GM19455 (cell line): ENCODE measurements around the gene ANO10.

Experiments used
- ATAC-seq: cut with Tn5 transposase; IDR thresholded peaks from one replicate; pipeline ENCODE4 v1.9.1; 2021; ENCODE audit not compliant: unreplicated experiment

Gene ANO10

DNA sequence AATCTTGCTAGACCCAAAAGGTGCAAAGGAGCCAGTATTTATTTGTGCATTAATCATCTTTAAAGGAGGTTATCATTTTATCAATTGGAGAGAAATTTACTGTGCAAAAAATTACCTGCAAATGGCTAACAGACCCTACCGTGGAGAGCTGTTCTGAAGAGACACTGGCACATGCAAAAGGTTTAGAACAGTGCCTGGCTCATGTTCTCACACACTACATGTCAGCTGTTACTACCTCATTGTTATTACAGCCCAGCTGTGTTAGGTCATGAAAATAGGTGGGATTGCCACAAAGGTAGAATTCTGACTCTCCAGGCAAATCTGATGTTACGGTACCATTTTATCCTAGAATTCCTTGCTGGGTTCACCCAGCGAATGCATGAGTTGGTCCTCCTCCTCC lies 198.2 kb downstream of the ANO10 start:
- ATAC-seq, result no peak

GRCh38 chr3:43423142-43423541 lies 198.7 kb downstream of the ANO10 start:
- ATAC-seq, result no peak

DNA sequence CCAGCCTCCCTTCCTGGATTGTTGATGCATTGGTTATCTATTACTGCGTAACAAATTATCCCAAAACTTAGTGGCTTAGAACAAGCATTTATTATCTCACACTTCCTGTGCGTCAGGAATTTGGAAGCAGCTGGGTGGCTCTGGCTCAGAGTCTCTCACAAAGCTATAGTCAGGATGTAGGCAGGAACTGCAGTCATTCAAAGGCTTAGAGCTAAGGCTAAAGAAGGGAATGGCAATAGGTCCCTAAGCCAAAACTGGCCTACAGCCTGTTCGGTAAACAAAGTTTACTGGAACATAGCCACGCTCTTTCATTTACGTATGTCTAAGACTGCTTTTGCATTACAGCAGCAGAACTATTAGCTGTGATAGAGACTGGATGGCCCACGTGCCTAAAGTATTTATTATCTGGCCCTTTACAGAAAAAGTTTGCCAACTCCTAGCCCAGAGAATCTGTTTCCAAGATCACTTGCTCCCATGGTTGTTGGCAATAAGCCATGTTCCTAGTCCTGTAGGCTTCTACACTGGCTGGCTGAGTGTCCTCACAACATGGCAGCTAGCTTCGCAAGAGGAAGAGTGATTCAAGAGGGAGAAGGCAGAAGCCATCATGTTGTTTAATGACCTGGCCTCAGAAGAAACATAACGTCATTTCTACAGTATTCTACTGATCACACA lies 203.1 kb downstream of the ANO10 start:
- no peak for ATAC-seq

DNA sequence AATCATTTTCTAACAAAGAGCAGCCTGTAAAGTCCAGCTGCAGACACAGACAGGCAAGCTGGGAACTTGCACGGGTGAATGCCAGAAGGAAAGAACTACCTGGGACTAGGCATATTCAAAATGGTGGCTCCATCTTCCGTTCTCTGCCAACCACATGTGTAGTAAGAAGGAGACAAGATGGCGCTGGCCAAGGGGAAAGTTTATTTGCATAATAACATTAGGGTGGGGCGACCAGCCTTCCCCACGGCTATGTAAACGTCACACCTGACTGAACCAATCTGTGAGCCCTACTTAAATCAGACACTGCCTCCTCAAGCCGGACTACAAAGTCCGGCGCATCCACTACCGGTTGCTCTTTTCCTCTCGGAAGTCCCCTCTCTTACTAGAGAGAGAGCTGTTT lies 204.7 kb downstream of the ANO10 start:
- ATAC-seq, result no peak

DNA sequence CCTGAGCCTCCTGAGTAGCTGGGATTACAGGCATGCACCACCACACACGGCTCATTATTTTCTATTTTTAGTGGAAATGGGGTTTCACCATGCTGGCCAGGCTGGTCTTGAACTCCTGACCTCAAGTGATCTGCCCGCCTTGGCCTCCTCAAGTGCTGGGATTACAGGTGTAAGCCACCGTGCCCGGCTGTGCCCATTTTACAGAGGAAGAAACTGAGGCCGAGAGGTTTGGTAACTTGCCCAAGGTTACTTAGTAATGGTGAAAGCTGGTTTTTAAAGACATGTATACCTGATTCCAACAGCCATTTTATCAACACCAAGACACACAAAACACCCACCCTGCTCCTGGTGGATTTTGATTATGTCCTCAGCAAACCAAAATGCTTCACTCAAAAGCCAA lies 206.7 kb downstream of the ANO10 start:
- no peak for ATAC-seq

DNA sequence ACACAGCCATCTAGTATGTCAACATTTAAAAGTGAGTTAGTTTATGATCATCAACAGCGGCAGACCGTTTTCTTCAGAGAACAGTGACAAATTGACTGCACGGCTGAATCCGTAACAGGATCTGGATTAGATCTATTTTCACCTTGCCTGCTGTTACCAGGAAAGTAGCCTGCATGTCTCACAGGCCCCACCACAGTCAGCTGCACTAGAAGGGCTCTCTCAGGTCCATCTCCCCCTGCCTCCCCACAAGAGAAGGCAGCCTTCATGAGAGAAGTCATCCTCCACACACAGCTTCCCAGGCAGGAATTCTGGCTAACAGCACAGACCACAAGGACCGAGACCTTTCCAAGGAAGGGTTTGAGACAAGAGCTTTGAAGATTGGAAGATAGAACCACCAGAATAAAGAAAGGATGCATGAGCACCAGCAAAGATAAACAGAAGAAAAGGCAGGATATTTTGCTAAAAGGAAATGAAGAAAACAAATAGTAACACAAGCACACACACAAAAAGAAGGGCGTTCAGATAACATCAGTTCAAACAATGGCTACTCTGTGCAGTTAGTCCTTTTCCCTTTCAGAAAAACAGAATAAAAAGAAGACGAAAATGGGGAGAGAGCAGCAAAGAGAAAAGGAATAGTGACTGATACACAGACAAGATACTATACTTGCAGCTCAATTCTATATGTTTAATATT lies 208.0 kb downstream of the ANO10 start:
- ATAC-seq, result no peak

GRCh38 chr3:43411429-43411828 lies 210.4 kb downstream of the ANO10 start:
- no peak for ATAC-seq

- no peak for ATAC-seq
Observed at GRCh38 chr3:43410592-43410991, 211.2 kb downstream of the ANO10 start.

DNA sequence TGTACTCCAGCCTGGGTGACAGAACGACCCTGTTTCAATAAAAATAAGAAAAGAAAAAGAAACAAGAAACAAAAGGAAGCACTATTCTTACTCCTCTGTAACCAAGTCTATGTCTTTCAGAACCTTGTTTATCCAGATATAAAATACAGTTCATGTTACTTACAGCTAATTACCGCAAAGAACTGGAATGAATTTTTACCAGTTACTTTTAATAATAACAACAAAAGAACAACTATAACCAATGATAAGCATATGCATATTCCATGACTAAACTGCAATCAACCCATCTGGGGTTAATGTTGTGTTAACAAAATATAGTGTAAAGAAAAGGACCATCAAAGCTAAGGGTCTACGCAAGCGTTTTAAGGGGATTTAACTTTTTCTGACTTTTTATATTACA lies 212.3 kb downstream of the ANO10 start:
- no peak for ATAC-seq

DNA sequence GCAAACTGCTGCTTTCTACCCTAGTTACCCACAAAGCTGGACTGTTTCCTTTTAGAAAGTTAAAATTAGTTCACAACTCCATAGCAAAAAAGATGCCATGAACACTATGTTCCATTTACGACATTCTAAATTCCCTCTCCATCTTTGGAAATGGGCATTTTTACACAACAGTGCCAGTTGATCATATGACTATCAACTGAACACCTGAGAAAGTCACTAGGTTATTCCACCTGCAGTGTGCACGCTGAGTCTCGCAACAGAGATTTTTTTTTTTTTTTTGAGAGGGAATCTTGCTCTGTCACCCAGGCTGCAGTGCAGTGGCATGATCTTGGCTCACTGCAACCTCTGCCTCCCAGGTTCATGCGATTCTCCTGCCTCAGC lies 215.2 kb downstream of the ANO10 start:
- no peak for ATAC-seq

DNA sequence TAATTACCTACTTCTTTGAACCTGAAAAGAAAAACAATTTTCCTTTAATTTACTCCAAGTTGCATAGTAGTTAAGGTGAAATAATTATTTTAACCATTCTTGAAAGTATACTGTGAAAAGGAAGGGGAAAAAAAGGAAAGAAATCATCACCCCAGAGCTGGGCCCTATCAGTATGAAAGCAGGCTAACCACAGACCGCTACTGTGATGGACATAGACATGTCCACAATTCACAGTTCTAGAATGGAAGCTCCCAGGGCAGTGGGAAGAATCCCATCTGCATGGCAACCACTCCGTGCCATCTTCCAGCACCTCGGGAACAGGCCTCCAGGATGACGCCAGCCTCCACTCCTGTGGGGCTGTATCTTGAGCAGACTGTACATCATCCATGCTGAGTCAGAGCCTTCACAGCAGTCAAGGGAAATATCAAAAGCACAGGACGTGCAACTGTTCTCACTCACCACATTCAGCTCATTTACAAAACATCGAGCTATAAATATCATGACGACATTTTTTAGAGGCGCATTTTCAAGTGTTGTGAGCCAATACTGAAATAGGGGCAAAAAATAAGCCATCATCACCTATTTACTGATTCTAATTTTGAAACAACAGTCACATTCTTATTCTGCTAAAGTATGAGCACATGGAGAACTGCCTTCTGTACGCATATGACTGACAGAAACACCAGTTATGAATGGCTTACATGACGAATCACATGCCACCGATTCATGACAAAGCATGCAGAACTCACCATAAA lies 215.7 kb downstream of the ANO10 start:
- ATAC-seq, result no peak

- no peak for ATAC-seq
Observed at GRCh38 chr3:43400781-43401730, 220.8 kb downstream of the ANO10 start.

DNA sequence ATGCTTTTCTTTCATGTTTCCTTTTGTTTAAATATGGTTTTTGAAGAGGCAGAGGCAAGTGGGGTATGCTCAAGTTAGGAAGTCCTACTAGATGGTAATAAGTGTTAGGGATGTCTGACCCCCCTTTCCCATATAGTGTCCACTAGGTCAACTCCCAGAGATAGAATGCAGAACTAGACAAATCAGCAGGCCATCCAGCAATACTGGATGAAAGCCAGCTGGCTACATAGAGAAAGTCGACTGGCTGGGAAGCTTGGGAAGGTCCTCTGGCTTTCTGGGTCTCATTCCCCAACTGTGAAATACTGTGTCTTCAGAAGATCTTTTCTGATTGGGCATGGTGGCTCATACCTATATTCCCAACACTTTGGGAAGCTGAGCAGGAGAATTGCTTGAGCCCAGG lies 221.6 kb downstream of the ANO10 start:
- ATAC-seq, result no peak

GRCh38 chr3:43399034-43399433 lies 222.8 kb downstream of the ANO10 start:
- ATAC-seq, result no peak

- no peak for ATAC-seq
Observed at GRCh38 chr3:43394041-43394554, 227.7 kb downstream of the ANO10 start.

- no peak for ATAC-seq
Observed at GRCh38 chr3:43391621-43392020, 230.2 kb downstream of the ANO10 start.

DNA sequence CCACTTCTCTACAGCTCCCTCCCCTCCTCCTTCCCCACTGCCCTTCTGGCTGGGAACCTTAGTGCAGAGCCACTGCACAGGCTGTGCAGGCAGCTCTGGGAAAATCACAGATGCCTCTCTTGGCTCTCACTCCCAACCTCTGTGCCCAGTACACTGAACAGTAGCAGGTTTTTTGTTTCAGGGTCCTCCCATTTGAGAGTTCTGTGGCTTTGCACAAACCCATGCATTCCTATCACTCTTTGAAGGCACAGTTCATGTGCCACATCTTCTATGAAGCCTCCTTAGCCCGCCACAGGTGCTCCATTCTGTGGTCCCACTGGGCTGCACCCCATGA lies 231.6 kb downstream of the ANO10 start:
- no peak for ATAC-seq

DNA sequence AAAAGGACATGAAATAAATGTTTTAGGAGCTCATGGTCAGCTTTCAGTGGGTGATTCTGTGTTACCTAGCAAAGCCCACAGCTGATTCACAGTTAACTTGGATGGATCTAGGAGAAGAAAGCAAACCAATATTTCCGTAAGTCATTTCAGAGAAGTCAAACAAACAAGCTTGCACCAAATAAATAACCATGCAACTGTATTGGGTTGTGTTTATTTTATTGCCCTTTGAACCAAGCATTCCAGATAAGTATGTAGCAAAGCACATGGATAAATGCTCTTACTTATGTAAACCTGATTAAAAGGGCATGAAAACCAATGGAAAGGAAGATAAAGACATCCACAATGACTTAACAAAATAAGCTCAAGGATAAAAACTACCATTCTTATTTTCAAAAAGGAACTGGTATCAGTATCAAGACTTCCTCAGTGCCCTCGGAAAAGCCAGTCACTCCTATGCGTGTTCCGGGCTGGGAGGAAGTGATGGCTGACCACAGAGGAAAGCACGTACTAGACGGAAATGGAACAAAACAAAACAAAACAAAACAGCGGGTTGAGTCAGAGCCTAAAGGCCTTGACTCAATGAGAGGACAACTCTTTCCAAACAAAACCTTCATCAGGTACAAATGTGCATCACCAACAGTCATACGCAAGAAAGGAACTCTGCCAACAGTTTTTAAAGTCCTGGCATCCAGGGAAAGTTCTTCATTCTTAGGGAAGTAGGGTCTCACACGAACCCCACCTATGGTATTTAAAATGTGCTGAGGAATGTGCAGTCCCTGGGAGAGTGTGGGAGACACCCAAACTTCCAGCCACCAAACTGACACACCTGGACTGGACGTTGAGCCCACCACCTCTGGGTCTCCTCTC lies 232.2 kb downstream of the ANO10 start:
- no peak for ATAC-seq

DNA sequence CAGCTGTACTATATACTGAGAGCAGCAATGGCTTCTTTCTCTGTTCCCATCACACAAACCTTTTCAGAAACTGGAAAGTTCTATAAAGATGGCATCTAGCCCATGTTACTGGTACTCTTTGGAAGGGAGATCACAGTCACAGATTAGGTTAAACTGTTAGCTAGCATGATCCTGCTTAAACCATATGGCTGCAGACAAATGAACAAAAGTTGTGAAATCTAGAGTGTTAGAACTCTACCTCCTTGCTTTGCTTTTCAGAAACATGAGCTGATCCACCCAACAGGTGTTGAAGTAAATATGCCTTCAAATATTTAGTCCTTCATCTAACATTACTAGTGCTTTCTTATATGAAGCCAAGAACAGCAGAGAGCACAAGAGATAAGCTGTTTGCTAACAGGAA lies 232.9 kb downstream of the ANO10 start:
- ATAC-seq, result no peak

DNA sequence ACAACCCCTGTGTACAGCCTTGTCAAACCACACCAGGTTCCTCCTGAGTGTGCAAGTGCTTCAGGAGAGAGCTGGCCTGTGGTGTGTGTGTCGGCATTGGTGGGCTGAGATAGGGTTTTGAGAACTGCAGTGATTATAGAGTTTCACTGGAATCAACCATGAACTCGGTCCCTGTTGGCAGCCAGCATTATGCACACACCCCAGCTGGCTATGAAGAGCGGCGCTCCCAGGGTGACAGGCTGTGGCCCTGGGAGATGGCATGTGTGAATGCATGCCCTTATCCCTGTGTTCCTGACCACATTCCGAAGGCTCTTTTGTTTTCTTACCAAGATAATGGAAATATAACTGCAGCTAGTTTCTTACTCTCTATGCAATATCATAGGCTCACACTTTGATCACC lies 233.6 kb downstream of the ANO10 start:
- no peak for ATAC-seq
